ENCODE measurements around the gene SLC16A5.

DNA sequence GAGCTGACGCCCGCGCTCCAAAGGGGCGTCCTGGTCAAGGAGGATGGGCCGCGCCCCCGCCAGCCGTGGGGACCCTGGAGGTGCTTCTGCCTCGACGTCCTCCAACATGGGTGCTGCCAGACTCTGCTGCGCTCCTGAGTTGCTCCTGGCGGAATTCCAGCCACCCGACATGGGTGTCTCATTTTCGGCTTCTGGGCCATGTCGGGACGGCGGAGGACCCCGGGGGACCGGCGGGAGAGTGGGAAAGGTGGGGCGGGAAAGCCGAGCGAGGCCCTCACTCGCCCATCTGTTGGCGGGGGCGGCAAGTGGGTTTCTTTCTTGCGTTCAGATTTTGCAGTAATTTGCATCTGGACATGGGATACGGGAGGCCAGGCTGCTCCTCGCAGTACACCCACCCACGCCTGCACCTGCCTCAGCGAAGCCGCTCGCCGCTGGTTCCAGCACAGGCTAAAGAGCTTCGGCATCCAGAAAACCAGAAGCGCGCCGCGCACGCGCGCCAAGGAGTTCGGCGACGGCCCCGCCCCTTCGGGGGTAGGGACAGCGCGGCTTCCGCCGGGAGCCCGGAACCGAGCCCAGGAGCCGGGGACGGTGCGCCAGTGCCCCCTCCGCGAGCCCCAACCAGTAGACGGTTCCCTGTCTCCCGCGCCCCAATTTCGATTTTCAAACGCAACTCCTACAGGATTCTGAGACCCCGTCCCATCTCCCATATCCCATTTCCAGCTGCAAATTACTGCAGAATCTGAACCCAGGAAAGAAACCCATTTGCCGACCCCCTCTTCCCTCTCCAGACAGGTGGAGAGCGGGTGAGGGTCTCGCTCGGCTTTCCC is 21.9 kb downstream of the SLC16A5 start, which contains the start of gene ARMC7:
- TF ChIP-seq, protein P1, sequence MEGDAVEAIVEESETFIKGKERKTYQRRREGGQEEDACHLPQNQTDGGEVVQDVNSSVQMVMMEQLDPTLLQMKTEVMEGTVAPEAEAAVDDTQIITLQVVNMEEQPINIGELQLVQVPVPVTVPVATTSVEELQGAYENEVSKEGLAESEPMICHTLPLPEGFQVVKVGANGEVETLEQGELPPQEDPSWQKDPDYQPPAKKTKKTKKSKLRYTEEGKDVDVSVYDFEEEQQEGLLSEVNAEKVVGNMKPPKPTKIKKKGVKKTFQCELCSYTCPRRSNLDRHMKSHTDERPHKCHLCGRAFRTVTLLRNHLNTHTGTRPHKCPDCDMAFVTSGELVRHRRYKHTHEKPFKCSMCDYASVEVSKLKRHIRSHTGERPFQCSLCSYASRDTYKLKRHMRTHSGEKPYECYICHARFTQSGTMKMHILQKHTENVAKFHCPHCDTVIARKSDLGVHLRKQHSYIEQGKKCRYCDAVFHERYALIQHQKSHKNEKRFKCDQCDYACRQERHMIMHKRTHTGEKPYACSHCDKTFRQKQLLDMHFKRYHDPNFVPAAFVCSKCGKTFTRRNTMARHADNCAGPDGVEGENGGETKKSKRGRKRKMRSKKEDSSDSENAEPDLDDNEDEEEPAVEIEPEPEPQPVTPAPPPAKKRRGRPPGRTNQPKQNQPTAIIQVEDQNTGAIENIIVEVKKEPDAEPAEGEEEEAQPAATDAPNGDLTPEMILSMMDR (IDR thresholded peaks at IDR 0.05): peak in 3 of 6 experiments; percentile 5 to 29 (median 9)
- TF ChIP-seq POLR2A (IDR thresholded peaks at IDR 0.05): peak in 3 of 4 donors; percentile 54 to 91 (median 84)
